Activated CD4-positive, alpha-beta T cell treated with anti-CD3 and anti-CD28 coated beads, Interleukin-2, amount 10 ng/mL, durations not matched to agents 24 days and 14 days (primary cell): Measurements from ENCODE around the gene KIF26B. TPM values are rescaled to one million over a fixed set of nuclear protein-coding genes. Genes with fewer than 3 reads are reported as not detected.

Experiments
- DNase-seq: peaks from one replicate; pipeline ENCODE4 v3.0.0; 2022
- H3K27ac Mint-ChIP-seq: one replicate; pipeline ENCODE4 v1.8.0; 2022; ENCODE audit warnings: mild to moderate bottlenecking, mixed read lengths
- H3K27me3 Mint-ChIP-seq: one replicate; pipeline ENCODE4 v1.8.0; 2022; ENCODE audit warnings: mixed read lengths
- H3K36me3 Mint-ChIP-seq: one replicate; pipeline ENCODE4 v1.8.0; 2022; ENCODE audit warnings: low read depth, mild to moderate bottlenecking, mixed read lengths
- H3K4me1 Mint-ChIP-seq: one replicate; pipeline ENCODE4 v1.8.0; 2021; ENCODE audit warnings: mixed read lengths
- H3K4me3 Mint-ChIP-seq: one replicate; pipeline ENCODE4 v1.8.0; 2022; ENCODE audit warnings: mild to moderate bottlenecking, moderate library complexity, mixed read lengths
- H3K9me3 Mint-ChIP-seq: one replicate; pipeline ENCODE4 v1.8.0; 2021; ENCODE audit warnings: mixed read lengths
- intact Hi-C: fragments of 100-400 bp; cut with micrococcal nuclease; formaldehyde crosslinking; loops from one replicate; pipeline ENCODE4 v1.15.1; 2023
- total RNA-seq: library from RNA; stranded (reverse); gene quantifications from 2 replicates; pipeline ENCODE4 v1.2.3, GENCODE V29; 2022

KIF26B gene
- total RNA-seq, 1 donor from 2014 or later = 0.07 TPM

GRCh38 chr1:245577191-245578157 lies 422.7 kb downstream of the KIF26B start:
- no peak overlapping the region for H3K27ac Mint-ChIP-seq
- H3K4me1 Mint-ChIP-seq = no peaks in the 10 kb centered on the region

GRCh38 chr1:245578308-245578707 lies 423.5 kb downstream of the KIF26B start:
- no peaks in the 10 kb centered on the region for H3K27me3 Mint-ChIP-seq
- no peaks in the 10 kb centered on the region for H3K9me3 Mint-ChIP-seq
- no peak for DNase-seq
- no peaks in the 10 kb centered on the region for H3K4me1 Mint-ChIP-seq
- intact Hi-C loops = no loop called here
- no peak overlapping the region for H3K27ac Mint-ChIP-seq
- H3K36me3 Mint-ChIP-seq = no peaks in the 10 kb centered on the region
- no peak overlapping the region for H3K4me3 Mint-ChIP-seq

More at GRCh38 chr1:245577191-245578157, 422.7 kb downstream of the KIF26B start:
- H3K36me3 Mint-ChIP-seq = no peaks in the 10 kb centered on the region
- no peak overlapping the region for H3K4me3 Mint-ChIP-seq
- no peaks in the 10 kb centered on the region for H3K27me3 Mint-ChIP-seq
- no peaks in the 10 kb centered on the region for H3K9me3 Mint-ChIP-seq
- intact Hi-C loops = no loop called here
- DNase-seq = no peak

GRCh38 chr1:245578771-245579170 lies 424.0 kb downstream of the KIF26B start:
- Mint-ChIP-seq H3K36me3 (no peaks in the 10 kb centered on the region), H3K4me3 (no peak overlapping the region), H3K27ac (no peak overlapping the region), H3K9me3 (no peaks in the 10 kb centered on the region), H3K27me3 (no peaks in the 10 kb centered on the region), H3K4me1 (no peaks in the 10 kb centered on the region)
- no peak for DNase-seq
- intact Hi-C loops = no loop called here

GRCh38 chr1:245579881-245580280 lies 425.1 kb downstream of the KIF26B start:
- H3K4me3 Mint-ChIP-seq = no peak overlapping the region
- H3K36me3 Mint-ChIP-seq = no peaks in the 10 kb centered on the region
- H3K9me3 Mint-ChIP-seq = no peaks in the 10 kb centered on the region
- intact Hi-C loops = no loop called here
- no peak for DNase-seq
- no peak overlapping the region for H3K27ac Mint-ChIP-seq
- H3K27me3 Mint-ChIP-seq = no peaks in the 10 kb centered on the region
- no peaks in the 10 kb centered on the region for H3K4me1 Mint-ChIP-seq

- Mint-ChIP-seq H3K36me3 (no peaks in the 10 kb centered on the region), H3K4me1 (no peaks in the 10 kb centered on the region), H3K27ac (no peak overlapping the region), H3K9me3 (no peaks in the 10 kb centered on the region), H3K4me3 (no peak overlapping the region), H3K27me3 (no peaks in the 10 kb centered on the region)
- DNase-seq = no peak
- intact Hi-C loops = no loop called here
Measured at GRCh38 chr1:245580651-245581050, 425.9 kb downstream of the KIF26B start.

GRCh38 chr1:245582026-245582425 lies 427.2 kb downstream of the KIF26B start:
- Mint-ChIP-seq H3K36me3 (no peaks in the 10 kb centered on the region), H3K27ac (no peak overlapping the region), H3K9me3 (no peaks in the 10 kb centered on the region), H3K27me3 (no peaks in the 10 kb centered on the region), H3K4me1 (no peaks in the 10 kb centered on the region), H3K4me3 (no peak overlapping the region)
- no peak for DNase-seq
- intact Hi-C loops = no loop called here

GRCh38 chr1:245583081-245583480 lies 428.3 kb downstream of the KIF26B start:
- Mint-ChIP-seq H3K4me3 (no peak overlapping the region), H3K27me3 (no peaks in the 10 kb centered on the region), H3K9me3 (no peaks in the 10 kb centered on the region), H3K27ac (no peak overlapping the region), H3K36me3 (no peaks in the 10 kb centered on the region), H3K4me1 (no peaks in the 10 kb centered on the region)
- DNase-seq = no peak
- intact Hi-C loops = no loop called here

- H3K27me3 Mint-ChIP-seq = no peaks in the 10 kb centered on the region
- no peaks in the 10 kb centered on the region for H3K36me3 Mint-ChIP-seq
Measured at GRCh38 chr1:245583575-245584330, 429.0 kb downstream of the KIF26B start.

GRCh38 chr1:245585252-245585959 lies 430.6 kb downstream of the KIF26B start:
- Mint-ChIP-seq H3K9me3 (no peaks in the 10 kb centered on the region), H3K36me3 (no peaks in the 10 kb centered on the region), H3K4me3 (no peak overlapping the region), H3K27ac (no peak overlapping the region), H3K27me3 (no peaks in the 10 kb centered on the region), H3K4me1 (no peaks in the 10 kb centered on the region)
- intact Hi-C loops = no loop called here
- no peak for DNase-seq

More at GRCh38 chr1:245583575-245584330, 429.0 kb downstream of the KIF26B start:
- intact Hi-C loops = no loop called here
- Mint-ChIP-seq H3K27ac (no peak overlapping the region), H3K4me1 (no peaks in the 10 kb centered on the region), H3K4me3 (no peak overlapping the region), H3K9me3 (no peaks in the 10 kb centered on the region)
- no peak for DNase-seq

GRCh38 chr1:245587435-245588115 lies 432.8 kb downstream of the KIF26B start:
- Mint-ChIP-seq H3K4me3 (no peak overlapping the region), H3K9me3 (no peaks in the 10 kb centered on the region), H3K27ac (no peak overlapping the region), H3K27me3 (no peaks in the 10 kb centered on the region), H3K4me1 (no peaks in the 10 kb centered on the region), H3K36me3 (no peaks in the 10 kb centered on the region)
- intact Hi-C loops = no loop called here
- DNase-seq = no peak

- H3K4me1 Mint-ChIP-seq = no peaks in the 10 kb centered on the region
- H3K36me3 Mint-ChIP-seq = no peaks in the 10 kb centered on the region
- no peaks in the 10 kb centered on the region for H3K27me3 Mint-ChIP-seq
- no peak overlapping the region for H3K4me3 Mint-ChIP-seq
- H3K27ac Mint-ChIP-seq = no peak overlapping the region
- H3K9me3 Mint-ChIP-seq = no peaks in the 10 kb centered on the region
- DNase-seq = no peak
- intact Hi-C loops = no loop called here
Measured at GRCh38 chr1:245588116-245588639, 433.4 kb downstream of the KIF26B start.

DNA sequence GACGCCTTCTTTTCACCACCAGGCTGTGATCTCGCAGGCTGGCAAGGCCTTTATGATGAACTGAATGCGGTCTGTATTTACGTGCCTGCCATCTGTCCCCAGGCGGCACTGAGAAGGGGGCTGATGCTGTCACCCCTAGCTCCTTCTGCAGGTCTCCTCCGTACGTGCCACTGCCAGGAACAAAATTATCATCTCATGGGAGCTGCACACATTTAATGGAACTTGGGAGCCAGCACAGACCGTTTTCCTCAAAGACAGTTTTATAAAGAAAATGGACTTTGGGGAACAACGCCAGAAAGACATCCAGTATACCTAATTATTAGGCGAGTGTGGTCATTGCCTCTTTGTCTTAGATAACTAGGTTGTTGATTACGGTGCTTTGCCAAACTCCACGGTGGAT lies 434.5 kb downstream of the KIF26B start:
- no peaks in the 10 kb centered on the region for H3K36me3 Mint-ChIP-seq
- DNase-seq = no peak
- intact Hi-C loops = no loop called here
- no peaks in the 10 kb centered on the region for H3K9me3 Mint-ChIP-seq
- no peak overlapping the region for H3K27ac Mint-ChIP-seq
- no peak overlapping the region for H3K4me3 Mint-ChIP-seq
- no peaks in the 10 kb centered on the region for H3K27me3 Mint-ChIP-seq
- no peaks in the 10 kb centered on the region for H3K4me1 Mint-ChIP-seq

DNA sequence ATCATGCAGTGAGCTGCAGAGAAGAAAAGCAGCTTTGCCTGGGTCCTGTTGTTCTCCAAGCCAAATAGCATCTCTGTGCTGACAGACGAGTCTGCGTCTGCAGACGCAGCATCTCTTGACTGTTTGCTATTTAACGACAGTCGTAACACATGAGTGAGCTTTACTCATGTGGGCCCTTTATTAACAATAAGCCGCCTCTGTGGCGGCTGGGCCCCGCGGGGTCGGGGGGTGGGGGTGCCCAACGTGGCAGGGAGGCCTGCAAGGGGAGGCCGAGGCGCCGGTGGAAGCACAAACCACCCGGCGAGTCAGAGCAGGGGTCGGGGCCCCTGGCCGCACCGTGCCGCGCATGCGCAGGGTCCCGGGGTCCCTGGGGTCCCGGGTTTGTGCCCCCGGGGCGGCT lies 435.1 kb downstream of the KIF26B start:
- DNase-seq = no peak
- Mint-ChIP-seq H3K4me1 (no peaks in the 10 kb centered on the region), H3K36me3 (no peaks in the 10 kb centered on the region), H3K4me3 (no peak overlapping the region), H3K27me3 (no peaks in the 10 kb centered on the region), H3K27ac (no peak overlapping the region), H3K9me3 (no peaks in the 10 kb centered on the region)
- intact Hi-C loops = no loop called here
